Endodermal cell (in vitro differentiated cells): ENCODE measurements around the gene CA11. TPM values are rescaled to one million over a fixed set of nuclear protein-coding genes. Genes with fewer than 3 reads are reported as not detected.

ENCODE experiments used
- DNase-seq: peaks from one replicate; pipeline ENCODE4 v3.0.0-alpha.2; 2017
- H3K27ac ChIP-seq: 2 replicates; pipeline ENCODE4 v1.5.1; 2013; ENCODE audit warnings: mild to moderate bottlenecking, low read depth, low read length, moderate library complexity
- H3K27me3 ChIP-seq: 2 replicates; pipeline ENCODE4 v1.6.1; 2013; ENCODE audit warnings: mild to moderate bottlenecking, low read length, moderate library complexity; ENCODE audit not compliant: insufficient read depth, control insufficient read depth, poor library complexity, severe bottlenecking
- H3K36me3 ChIP-seq: 2 replicates; pipeline ENCODE4 v1.7.0; 2013; ENCODE audit warnings: mild to moderate bottlenecking, low read length, moderate library complexity; ENCODE audit not compliant: control insufficient read depth, insufficient read depth
- H3K4me1 ChIP-seq: one replicate; pipeline ENCODE4 v1.7.0; 2013; ENCODE audit warnings: low read length; ENCODE audit not compliant: control insufficient read depth, insufficient read depth
- H3K4me3 ChIP-seq: 2 replicates; pipeline ENCODE4 v1.5.1; 2013; ENCODE audit warnings: mild to moderate bottlenecking, low read length, moderate library complexity
- H3K9ac ChIP-seq: 2 replicates; pipeline ENCODE4 v1.6.1; 2013; ENCODE audit warnings: mild to moderate bottlenecking, low read length, moderate library complexity; ENCODE audit not compliant: poor library complexity, severe bottlenecking; ENCODE audit errors: extremely low read depth
- H3K9me3 ChIP-seq: 2 replicates; pipeline ENCODE4 v1.6.1; 2013; ENCODE audit warnings: mild to moderate bottlenecking, low read length, moderate library complexity; ENCODE audit not compliant: control insufficient read depth
- H3K27ac Mint-ChIP-seq: 2 replicates; pipeline ENCODE4 v1.8.0; 2020; ENCODE audit warnings: mixed read lengths
- H3K27me3 Mint-ChIP-seq: 2 replicates; pipeline ENCODE4 v1.8.0; 2021; ENCODE audit warnings: mild to moderate bottlenecking, mixed read lengths; ENCODE audit not compliant: insufficient read depth
- H3K36me3 Mint-ChIP-seq: 2 replicates; pipeline ENCODE4 v1.8.0; 2020; ENCODE audit warnings: low read depth, mixed read lengths
- H3K4me1 Mint-ChIP-seq: 2 replicates; pipeline ENCODE4 v1.8.0; 2020; ENCODE audit warnings: mixed read lengths
- H3K4me3 Mint-ChIP-seq: 2 replicates; pipeline ENCODE4 v1.8.0; 2020; ENCODE audit warnings: mild to moderate bottlenecking, moderate library complexity, mixed read lengths
- H3K9me3 Mint-ChIP-seq: 2 replicates; pipeline ENCODE4 v1.8.0; 2020; ENCODE audit warnings: mild to moderate bottlenecking, mixed read lengths
- CTCF ChIP-seq: fragments of 200-600 bp; sonication (generic); conservative IDR thresholded peaks from 2 replicates; pipeline ENCODE4 v1.5.0; 2021; ENCODE audit warnings: antibody characterized with exemption, mild to moderate bottlenecking
- WGBS, 2 experiments: methylation state at CpG; one replicate each; pipeline versions ENCODE4 v1.1.5 to v1.1.7; 2013; ENCODE audit warnings: missing lambda C conversion rate in 2 of 2, mixed read lengths in 1 of 2; ENCODE audit not compliant: insufficient coverage in 1 of 2, insufficient read length in 1 of 2; 5-methylcytosine and 5-hydroxymethylcytosine counted together
- total RNA-seq, 2 donors: library from RNA; stranded (reverse); fragmentation: NEBNext Ultra II Directional in 1 of 2; extraction: Animal tissue kit (Norgen Biotek cat#: 25700) in 1 of 2; gene quantifications; 2 replicates in 1 of 2; 3 replicates in 1 of 2; pipeline ENCODE4 v1.2.1, GENCODE V29; 2021

Gene CA11
- total RNA-seq, 2 donors from 2014 or later: 75.0 to 82.6 TPM

GRCh38 chr19:48654299-48655059, 8.5 kb upstream of the CA11 start:
- no peaks in the 10 kb centered on the region for H3K9me3 ChIP-seq
- peaks cover 2% of the 10 kb centered on the region for H3K27me3 Mint-ChIP-seq
- no peak for TF ChIP-seq CTCF
- H3K9me3 Mint-ChIP-seq: peaks cover 6% of the 10 kb centered on the region
- H3K4me3 ChIP-seq: no peak overlapping the region
- no peak overlapping the region for H3K27ac ChIP-seq
- H3K4me1 ChIP-seq: no peaks in the 10 kb centered on the region
- no peaks in the 10 kb centered on the region for H3K27me3 ChIP-seq
- no peak overlapping the region for H3K9ac ChIP-seq
- DNase-seq: no peak
- peak overlapping the region; percentile 30 for H3K27ac Mint-ChIP-seq
- 80% methylated on average over 5 to 11 of the region's 11 CpGs for WGBS, 2 experiments
- H3K4me3 Mint-ChIP-seq: no peak overlapping the region
- no peaks in the 10 kb centered on the region for H3K36me3 Mint-ChIP-seq
- H3K36me3 ChIP-seq: no peaks in the 10 kb centered on the region
- H3K4me1 Mint-ChIP-seq: peaks cover 16% of the 10 kb centered on the region

- H3K27ac Mint-ChIP-seq: no peak overlapping the region
- no peaks in the 10 kb centered on the region for H3K9me3 ChIP-seq
- H3K4me1 ChIP-seq: no peaks in the 10 kb centered on the region
- H3K27me3 ChIP-seq: no peaks in the 10 kb centered on the region
- H3K27me3 Mint-ChIP-seq: no peaks in the 10 kb centered on the region
- no peak for DNase-seq
- no peak overlapping the region for H3K9ac ChIP-seq
- H3K4me3 ChIP-seq: no peak overlapping the region
- WGBS, 2 experiments: 80% methylated on average over 4 to 5 of the region's 5 CpGs
- no peak for TF ChIP-seq CTCF
- H3K36me3 Mint-ChIP-seq: no peaks in the 10 kb centered on the region
- H3K4me1 Mint-ChIP-seq: peaks cover 14% of the 10 kb centered on the region
- no peak overlapping the region for H3K27ac ChIP-seq
- H3K9me3 Mint-ChIP-seq: peaks cover 6% of the 10 kb centered on the region
- no peak overlapping the region for H3K4me3 Mint-ChIP-seq
- H3K36me3 ChIP-seq: no peaks in the 10 kb centered on the region
These were observed 5.7 kb upstream of the CA11 start for GRCh38 chr19:48651683-48652048.

GRCh38 chr19:48650974-48651682, 5.1 kb upstream of the CA11 start:
- H3K9me3 Mint-ChIP-seq: peaks cover 6% of the 10 kb centered on the region
- TF ChIP-seq CTCF: no peak
- no peaks in the 10 kb centered on the region for H3K36me3 ChIP-seq
- H3K27ac ChIP-seq: no peak overlapping the region
- H3K4me1 ChIP-seq: no peaks in the 10 kb centered on the region
- no peaks in the 10 kb centered on the region for H3K27me3 ChIP-seq
- H3K4me3 Mint-ChIP-seq: no peak overlapping the region
- DNase-seq: no peak
- WGBS, 2 experiments: 93 to 96% methylated on average over 10 to 11 of the region's 12 CpGs
- H3K9me3 ChIP-seq: no peaks in the 10 kb centered on the region
- H3K27me3 Mint-ChIP-seq: no peaks in the 10 kb centered on the region
- H3K9ac ChIP-seq: no peak overlapping the region
- no peak overlapping the region for H3K4me3 ChIP-seq
- H3K4me1 Mint-ChIP-seq: peaks cover 13% of the 10 kb centered on the region
- H3K36me3 Mint-ChIP-seq: no peaks in the 10 kb centered on the region
- H3K27ac Mint-ChIP-seq: no peak overlapping the region
